ENCODE results near the gene TREX2.

Gene TREX2

DNA sequence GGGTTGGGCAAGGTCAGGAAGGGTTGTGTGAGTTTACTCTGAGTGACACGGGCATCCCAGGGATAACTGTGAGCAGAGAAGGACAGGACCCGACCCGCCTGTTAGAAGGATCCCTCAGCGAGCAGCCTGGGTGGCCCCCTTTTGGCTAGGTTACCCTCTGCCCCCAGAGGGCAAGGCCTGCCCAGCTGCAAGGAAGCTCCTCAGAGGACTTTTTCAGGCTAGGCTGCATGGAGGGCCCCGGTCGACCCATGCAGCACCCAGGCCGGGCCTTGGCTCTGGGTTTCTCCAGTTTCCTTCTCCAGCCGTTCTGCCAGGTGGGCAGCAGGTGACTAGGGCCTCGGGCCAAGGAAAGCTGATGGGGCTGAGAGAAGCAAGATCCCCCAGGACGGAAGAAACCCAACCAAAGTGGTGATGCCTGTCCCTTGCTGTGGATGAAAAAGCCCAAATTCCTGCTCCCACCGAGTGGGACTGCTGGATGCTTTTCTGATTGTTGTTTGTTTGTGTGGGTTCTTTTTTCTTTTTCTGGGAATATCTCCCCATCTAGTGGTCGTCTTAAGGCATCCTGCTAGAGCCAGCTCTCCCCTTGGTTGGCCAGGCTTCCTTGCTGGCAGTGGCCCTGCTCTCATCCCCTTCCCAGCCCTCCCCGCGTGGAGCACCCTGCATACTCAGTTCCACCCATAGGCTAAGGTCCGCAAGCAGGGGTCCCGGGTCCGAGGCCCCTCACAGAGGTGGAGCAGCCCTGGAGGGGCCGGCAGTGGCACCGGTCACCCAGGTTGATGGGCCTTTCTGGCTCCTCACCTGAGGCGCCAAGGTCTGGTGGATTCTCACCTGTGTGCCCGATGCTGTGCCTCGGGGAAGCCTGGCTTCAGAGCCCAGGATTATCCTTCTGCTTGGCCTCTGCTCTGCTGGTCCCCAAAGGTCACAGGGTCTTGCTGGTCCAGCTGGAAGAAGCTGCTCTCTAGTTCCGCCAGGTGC is 32.8 kb downstream of the TREX2 start:
- no peak for TF ChIP-seq SPI1 (IDR thresholded peaks at IDR 0.05; ENCODE audit: borderline replicate concordance, low read depth)
- no peak for TF ChIP-seq POLR2AphosphoS5 (IDR thresholded peaks at IDR 0.05; ENCODE audit: low read depth)
- TF ChIP-seq REST (IDR thresholded peaks at IDR 0.05; ENCODE audit: insufficient replicate concordance, low read depth) = no peak
- TF ChIP-seq GABPA (IDR thresholded peaks at IDR 0.05; ENCODE audit: low read depth) = no peak
- TF ChIP-seq, protein P1, sequence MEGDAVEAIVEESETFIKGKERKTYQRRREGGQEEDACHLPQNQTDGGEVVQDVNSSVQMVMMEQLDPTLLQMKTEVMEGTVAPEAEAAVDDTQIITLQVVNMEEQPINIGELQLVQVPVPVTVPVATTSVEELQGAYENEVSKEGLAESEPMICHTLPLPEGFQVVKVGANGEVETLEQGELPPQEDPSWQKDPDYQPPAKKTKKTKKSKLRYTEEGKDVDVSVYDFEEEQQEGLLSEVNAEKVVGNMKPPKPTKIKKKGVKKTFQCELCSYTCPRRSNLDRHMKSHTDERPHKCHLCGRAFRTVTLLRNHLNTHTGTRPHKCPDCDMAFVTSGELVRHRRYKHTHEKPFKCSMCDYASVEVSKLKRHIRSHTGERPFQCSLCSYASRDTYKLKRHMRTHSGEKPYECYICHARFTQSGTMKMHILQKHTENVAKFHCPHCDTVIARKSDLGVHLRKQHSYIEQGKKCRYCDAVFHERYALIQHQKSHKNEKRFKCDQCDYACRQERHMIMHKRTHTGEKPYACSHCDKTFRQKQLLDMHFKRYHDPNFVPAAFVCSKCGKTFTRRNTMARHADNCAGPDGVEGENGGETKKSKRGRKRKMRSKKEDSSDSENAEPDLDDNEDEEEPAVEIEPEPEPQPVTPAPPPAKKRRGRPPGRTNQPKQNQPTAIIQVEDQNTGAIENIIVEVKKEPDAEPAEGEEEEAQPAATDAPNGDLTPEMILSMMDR (IDR thresholded peaks at IDR 0.05; ENCODE audit: insufficient read depth, low read length) = no peak
- H3K27ac ChIP-seq (replicated peaks) = no peak overlapping the region
- H3K4me3 ChIP-seq (replicated peaks; ENCODE audit: insufficient read depth, low read length) = peak overlapping the region; percentile 52
- DNase-seq (ENCODE audit: low read depth in 1 of 2, low spot score in 1 of 2) = no peak
- H3K27me3 ChIP-seq (ENCODE audit: insufficient read depth, poor library complexity, severe bottlenecking) = no peaks in the 10 kb centered on the region

DNA sequence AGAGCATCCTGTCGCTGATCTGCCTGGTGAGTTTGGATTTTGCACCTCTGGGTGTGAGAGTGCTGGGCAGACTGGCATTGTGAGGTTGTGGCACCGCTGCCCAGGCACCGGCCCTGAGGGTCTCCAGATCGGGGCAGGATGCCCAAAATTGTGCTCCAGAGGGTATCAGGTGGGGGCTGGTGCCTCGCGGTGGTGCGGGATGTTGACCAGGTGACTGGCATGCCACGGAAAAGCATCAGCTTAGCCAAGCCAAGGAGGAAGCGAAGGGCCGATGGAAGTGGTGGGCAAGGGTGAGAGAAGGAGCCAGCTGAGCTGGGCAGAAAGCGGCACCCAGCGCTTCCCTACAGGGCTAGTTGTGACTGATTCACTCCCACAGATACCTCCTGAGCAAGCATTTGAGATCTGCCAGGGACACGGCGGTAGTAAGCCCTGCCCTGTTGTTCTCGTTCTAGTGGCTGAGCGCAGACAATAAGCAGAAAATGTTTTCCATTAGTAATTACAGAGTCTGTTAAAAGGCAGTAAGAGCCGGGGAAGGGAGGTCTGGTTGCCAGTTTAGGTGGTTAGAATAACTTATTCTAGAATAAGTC is 33.8 kb downstream of the TREX2 start:
- no peaks in the 10 kb centered on the region for H3K27me3 ChIP-seq (ENCODE audit: insufficient read depth, poor library complexity, severe bottlenecking)
- peak overlapping the region; percentile 52 for H3K4me3 ChIP-seq (replicated peaks; ENCODE audit: insufficient read depth, low read length)
- TF ChIP-seq POLR2AphosphoS5 (IDR thresholded peaks at IDR 0.05; ENCODE audit: low read depth) = no peak
- TF ChIP-seq, protein P1 (IDR thresholded peaks at IDR 0.05; ENCODE audit: insufficient read depth, low read length) = no peak
- no peak for TF ChIP-seq GABPA (IDR thresholded peaks at IDR 0.05; ENCODE audit: low read depth)
- TF ChIP-seq REST (IDR thresholded peaks at IDR 0.05; ENCODE audit: insufficient replicate concordance, low read depth) = no peak
- no peak for TF ChIP-seq SPI1 (IDR thresholded peaks at IDR 0.05; ENCODE audit: borderline replicate concordance, low read depth)
- no peak for DNase-seq (ENCODE audit: low read depth in 1 of 2, low spot score in 1 of 2)
- no peak overlapping the region for H3K27ac ChIP-seq (replicated peaks)

- no peaks in the 10 kb centered on the region for H3K27me3 ChIP-seq (ENCODE audit: insufficient read depth, poor library complexity, severe bottlenecking)
- peak in 1 of 2 experiments; percentile 41 for DNase-seq (ENCODE audit: low read depth in 1 of 2, low spot score in 1 of 2)
- TF ChIP-seq SPI1 (IDR thresholded peaks at IDR 0.05; ENCODE audit: borderline replicate concordance, low read depth) (peak; percentile 77), REST (IDR thresholded peaks at IDR 0.05; ENCODE audit: insufficient replicate concordance, low read depth) (no peak)
- peak within 1 kb of the TSS; percentile 19; the same call in 1 of the 2 replicates for H3K27ac ChIP-seq (replicated peaks)
- H3K4me3 ChIP-seq (replicated peaks; ENCODE audit: insufficient read depth, low read length) = peak within 1 kb of the TSS; percentile 52
Observed at GRCh38 chrX:153411255-153411987, 34.4 kb downstream of the TREX2 start, which contains the start of gene ZFP92. Gene ZFP92 (plus strand): TSS chrX:153411472. CDS start chrX:153418323, 6,851 bp downstream.

All from HL-60 (cell line).